ENCODE results near the gene BBS9. TPM values are rescaled to one million over a fixed set of nuclear protein-coding genes. Genes with fewer than 3 reads are reported as not detected.

Gene BBS9
- total RNA-seq, 1 donor from 2014 or later: 22.6 TPM

DNA sequence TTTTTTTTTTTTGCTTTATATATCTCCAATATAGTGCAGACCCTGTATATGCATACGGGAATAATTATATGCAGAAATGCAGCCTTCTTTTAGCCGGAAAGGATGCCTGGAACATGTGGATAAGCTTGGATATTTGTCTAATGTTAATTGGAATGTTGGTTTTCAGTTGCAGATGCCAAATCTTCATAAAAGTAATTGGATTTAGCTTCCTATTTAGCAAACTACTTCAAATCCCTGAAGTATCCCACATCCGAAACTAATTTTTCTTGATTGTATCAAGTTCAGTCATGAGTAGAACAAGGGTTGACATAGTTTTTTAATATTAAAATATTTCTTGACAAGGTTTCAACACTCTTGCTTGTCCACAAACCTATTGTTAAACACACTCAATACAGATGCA lies 281.7 kb downstream of the BBS9 start:
- no peak for TF ChIP-seq CTCF (IDR thresholded peaks at IDR 0.05)

GRCh38 chr7:33412331-33412730 lies 283.0 kb downstream of the BBS9 start:
- DNase-seq (ENCODE audit: extremely low spot score, unreplicated experiment): no peak
- Mint-ChIP-seq H3K4me3 (ENCODE audit: unreplicated experiment) (no peak overlapping the region), H3K9me3 (ENCODE audit: unreplicated experiment) (peaks cover 15% of the 10 kb centered on the region), H3K27ac (ENCODE audit: unreplicated experiment) (no peak overlapping the region), H3K4me1 (ENCODE audit: unreplicated experiment) (no peaks in the 10 kb centered on the region), H3K36me3 (ENCODE audit: unreplicated experiment) (peaks cover 8% of the 10 kb centered on the region), H3K27me3 (ENCODE audit: unreplicated experiment) (no peaks in the 10 kb centered on the region)
- no peak for TF ChIP-seq CTCF (IDR thresholded peaks at IDR 0.05)

More for the DNA sequence above, 281.7 kb downstream of the BBS9 start:
- Mint-ChIP-seq H3K9me3 (ENCODE audit: unreplicated experiment) (peaks cover 27% of the 10 kb centered on the region), H3K4me3 (ENCODE audit: unreplicated experiment) (no peak overlapping the region), H3K27ac (ENCODE audit: unreplicated experiment) (no peak overlapping the region), H3K27me3 (ENCODE audit: unreplicated experiment) (no peaks in the 10 kb centered on the region), H3K4me1 (ENCODE audit: unreplicated experiment) (no peaks in the 10 kb centered on the region), H3K36me3 (ENCODE audit: unreplicated experiment) (peaks cover 10% of the 10 kb centered on the region)
- DNase-seq (ENCODE audit: extremely low spot score, unreplicated experiment): no peak

DNA sequence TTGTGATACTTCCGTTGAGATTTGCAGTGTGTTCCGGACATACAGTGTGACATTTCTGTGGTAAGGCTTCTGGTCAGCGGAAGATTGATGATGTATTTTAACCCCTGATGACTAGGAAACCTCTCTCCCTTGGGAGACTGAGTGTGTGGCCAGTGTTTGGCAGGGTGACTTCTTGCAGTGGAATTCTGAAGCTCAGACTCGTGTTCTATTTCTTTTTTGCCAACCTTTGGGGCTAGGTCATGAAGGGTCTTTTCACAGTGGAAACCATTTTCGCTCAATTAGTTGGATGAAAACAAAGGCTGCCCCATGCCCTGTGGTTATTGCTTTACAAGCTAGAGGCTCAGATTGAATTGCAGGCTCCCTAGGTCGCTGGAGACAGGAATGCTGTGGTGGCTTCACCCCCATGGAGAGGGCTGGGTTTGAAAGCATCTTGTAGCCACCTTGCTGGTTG lies 288.9 kb downstream of the BBS9 start:
- no peaks in the 10 kb centered on the region for H3K9me3 Mint-ChIP-seq (ENCODE audit: unreplicated experiment)
- DNase-seq (ENCODE audit: extremely low spot score, unreplicated experiment): no peak
- TF ChIP-seq CTCF (IDR thresholded peaks at IDR 0.05): no peak
- no peak overlapping the region for H3K4me3 Mint-ChIP-seq (ENCODE audit: unreplicated experiment)
- no peak overlapping the region for H3K27ac Mint-ChIP-seq (ENCODE audit: unreplicated experiment)
- H3K36me3 Mint-ChIP-seq (ENCODE audit: unreplicated experiment): no peaks in the 10 kb centered on the region
- peaks cover 5% of the 10 kb centered on the region for H3K4me1 Mint-ChIP-seq (ENCODE audit: unreplicated experiment)
- H3K27me3 Mint-ChIP-seq (ENCODE audit: unreplicated experiment): no peaks in the 10 kb centered on the region

DNA sequence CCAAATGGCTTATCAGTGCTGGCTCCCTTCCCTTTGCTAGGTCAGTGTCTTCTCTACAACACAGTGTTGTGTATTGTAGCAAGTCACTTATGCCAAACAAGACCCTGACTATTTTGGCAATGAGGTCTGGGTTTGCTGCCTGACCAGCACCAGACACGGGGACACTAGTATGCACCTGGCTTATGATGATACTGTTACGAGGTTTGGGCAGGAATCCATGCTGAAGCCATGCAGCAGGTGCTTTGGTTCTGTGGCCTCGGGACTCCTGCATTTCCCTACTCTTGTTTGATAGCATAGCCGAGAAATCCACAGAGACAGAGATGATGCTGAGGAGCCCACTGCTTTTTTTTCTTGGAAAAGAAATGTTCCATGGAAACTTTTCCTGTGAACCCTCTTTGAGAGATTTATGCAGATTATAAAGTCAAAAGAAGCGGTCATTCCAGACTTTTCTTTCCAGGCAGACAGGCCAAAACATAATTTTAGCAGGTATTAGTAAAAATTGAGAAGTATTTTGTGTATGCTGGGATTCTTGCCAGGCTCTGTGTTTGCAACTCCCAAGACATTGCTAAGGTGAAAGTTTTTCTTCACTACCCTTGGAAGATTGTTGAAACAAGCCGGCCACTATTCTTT lies 291.1 kb downstream of the BBS9 start:
- H3K36me3 Mint-ChIP-seq (ENCODE audit: unreplicated experiment): no peaks in the 10 kb centered on the region
- TF ChIP-seq CTCF (IDR thresholded peaks at IDR 0.05): no peak
- H3K4me1 Mint-ChIP-seq (ENCODE audit: unreplicated experiment): peaks cover 5% of the 10 kb centered on the region
- H3K27ac Mint-ChIP-seq (ENCODE audit: unreplicated experiment): no peak overlapping the region
- no peak for DNase-seq (ENCODE audit: extremely low spot score, unreplicated experiment)
- H3K27me3 Mint-ChIP-seq (ENCODE audit: unreplicated experiment): no peaks in the 10 kb centered on the region
- H3K4me3 Mint-ChIP-seq (ENCODE audit: unreplicated experiment): no peak overlapping the region
- no peaks in the 10 kb centered on the region for H3K9me3 Mint-ChIP-seq (ENCODE audit: unreplicated experiment)

- Mint-ChIP-seq H3K9me3 (ENCODE audit: unreplicated experiment) (no peaks in the 10 kb centered on the region), H3K36me3 (ENCODE audit: unreplicated experiment) (no peaks in the 10 kb centered on the region), H3K4me1 (ENCODE audit: unreplicated experiment) (peaks cover 5% of the 10 kb centered on the region), H3K27me3 (ENCODE audit: unreplicated experiment) (no peaks in the 10 kb centered on the region), H3K27ac (ENCODE audit: unreplicated experiment) (no peak overlapping the region), H3K4me3 (ENCODE audit: unreplicated experiment) (no peak overlapping the region)
- no peak for DNase-seq (ENCODE audit: extremely low spot score, unreplicated experiment)
- TF ChIP-seq CTCF (IDR thresholded peaks at IDR 0.05): peak; percentile 25
Measured at GRCh38 chr7:33421429-33421828, 292.1 kb downstream of the BBS9 start.
